ENCODE results near the gene OLFML2B.

The OLFML2B gene

DNA sequence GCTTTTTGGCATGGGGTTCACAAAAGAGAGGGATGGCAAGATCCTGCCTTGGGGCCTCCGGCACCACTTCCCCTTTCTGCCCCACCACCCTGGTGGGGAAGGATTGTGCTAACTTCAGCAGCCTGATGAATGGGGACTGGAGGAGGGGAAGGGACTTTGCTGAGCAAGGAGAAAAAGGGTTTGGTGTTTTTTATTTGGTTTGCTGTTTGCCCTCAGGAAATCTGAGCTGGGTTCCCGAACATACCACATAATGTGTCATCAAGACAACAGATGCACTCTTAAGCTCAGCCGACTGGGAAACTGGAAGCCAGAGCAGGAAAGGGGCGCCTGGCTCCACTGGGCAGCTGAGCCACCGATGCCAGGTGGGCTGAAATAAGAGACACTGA is 19.8 kb downstream of the OLFML2B start:
- DNase-seq, result no peak

DNA sequence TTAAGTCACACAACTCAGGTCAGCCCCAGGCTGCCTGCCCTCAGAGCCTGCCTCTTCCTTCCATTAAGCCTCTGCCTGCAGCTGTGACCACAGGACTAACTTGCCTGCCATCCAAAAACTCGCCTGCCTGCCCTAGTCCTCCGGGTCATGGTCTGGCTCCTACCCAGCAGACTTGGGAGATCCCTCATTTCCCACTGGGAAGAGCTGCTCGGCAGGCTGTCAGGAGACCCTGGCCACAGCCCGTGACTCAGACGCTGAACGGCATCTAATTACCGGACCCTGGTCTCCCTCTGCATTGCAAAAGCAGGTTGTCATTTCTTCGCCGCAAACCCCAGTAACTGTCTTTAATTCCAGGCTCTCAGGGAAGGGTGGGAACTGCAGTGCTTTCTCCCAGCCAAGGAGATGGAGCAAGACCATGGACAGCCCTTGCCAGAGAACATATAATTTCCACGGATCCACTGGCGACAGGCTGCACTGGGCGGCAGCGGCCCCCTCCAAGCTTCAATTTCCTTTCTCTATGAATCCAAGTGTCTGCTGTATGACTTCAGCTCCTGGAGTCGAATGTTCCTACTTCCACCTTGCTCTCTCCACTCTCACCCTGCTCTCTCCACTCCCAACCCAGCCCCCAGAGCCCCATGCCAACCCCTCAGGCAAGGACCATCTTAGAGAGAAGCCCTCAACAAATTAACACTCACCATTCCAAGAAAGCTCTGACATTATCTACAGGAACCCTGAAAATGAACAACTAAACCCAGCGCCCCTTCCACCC is 20.4 kb downstream of the OLFML2B start:
- DNase-seq, result no peak

DNA sequence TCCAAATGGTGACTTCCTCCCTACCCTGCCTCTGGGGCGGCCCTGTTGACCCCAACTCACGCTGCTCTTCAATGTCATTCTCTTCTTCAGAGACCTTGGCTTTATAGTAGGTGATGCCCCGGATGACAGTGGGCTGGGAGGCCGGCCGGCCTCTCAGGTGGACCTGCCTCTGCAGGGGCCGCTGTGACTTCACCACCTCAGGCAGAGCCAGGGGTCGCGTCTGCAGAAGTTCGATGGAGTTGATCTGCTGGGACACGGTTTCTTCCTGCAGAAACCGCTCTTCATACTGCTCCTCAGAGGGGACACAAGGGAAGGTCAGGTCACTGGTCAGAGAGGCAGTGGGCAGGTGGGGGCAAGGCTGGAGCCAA is 23.6 kb downstream of the OLFML2B start:
- DNase-seq, result no peak

DNA sequence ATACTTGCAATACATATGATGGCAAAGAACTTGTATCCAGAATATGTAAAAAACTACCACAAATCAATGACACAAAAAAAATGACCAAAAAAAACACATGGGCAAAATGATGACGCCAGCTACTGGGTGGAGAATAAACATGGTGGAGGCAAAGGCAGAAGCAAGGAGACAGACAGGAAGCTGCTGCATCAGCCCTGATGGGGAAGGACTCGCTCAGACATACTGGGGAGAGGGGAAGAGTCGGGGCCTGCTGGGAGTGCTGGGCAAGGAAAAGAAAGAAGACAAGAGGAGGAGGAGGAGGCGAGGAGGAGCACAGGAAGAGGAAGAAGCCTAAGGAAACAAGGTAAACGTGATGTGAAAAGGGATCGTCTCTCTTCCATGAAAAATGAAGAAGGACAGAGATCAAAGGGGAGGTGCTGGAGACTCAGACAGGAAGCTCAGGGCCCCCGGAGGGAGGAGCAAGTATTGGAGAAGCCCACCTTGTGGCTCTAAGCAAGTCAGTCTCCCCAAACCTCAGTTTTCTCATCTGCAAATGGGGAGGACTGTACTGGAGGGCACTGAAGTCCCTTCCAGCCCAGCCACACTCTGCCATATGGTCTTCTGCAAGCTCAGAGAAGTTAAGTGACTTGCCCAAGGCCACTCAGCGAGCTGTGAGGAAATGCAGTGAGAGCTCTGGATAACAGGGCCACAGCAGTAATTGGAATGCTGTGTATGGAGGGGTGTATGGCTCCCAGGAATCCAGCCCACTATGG is 24.2 kb downstream of the OLFML2B start:
- no peak for DNase-seq

DNA sequence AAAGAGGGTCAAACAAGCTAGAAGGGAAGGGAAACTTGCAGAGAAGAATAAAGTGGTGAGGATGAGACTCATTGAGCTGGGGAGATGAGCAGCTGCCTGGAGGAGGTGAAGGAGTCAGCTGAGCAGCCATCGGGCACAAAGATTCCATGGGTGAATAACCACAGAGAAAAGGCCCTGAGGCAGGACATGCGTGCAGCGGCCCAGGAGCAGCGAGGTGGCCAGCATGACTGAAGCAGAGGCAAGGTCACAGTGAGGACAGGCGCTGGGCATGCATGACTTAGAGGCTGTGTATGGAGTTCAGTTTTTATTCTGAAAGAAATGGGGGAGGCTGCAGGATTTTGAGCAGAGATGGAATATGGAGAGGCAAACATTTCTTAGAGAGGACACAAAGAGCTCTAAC is 24.9 kb downstream of the OLFML2B start:
- no peak for DNase-seq

DNA sequence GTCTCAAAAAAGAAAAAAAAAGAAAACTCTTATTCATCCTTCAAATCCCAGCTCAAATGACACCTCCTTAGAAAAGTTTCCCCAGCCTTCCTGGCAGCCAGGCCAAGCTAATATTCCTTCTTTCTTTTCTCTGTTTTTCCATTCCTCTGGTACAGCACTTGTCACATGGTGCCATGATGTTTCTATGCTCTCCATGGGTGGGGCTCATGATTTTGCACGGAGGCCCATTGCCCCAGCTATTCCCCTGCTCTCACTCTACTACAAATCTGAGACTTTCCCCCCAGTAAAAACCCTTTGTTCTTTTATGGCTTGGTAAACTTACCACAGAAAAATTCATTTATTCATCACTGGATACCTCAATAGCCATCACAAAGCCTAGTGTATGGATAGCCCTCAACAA is 26.5 kb downstream of the OLFML2B start:
- DNase-seq, result no peak

DNA sequence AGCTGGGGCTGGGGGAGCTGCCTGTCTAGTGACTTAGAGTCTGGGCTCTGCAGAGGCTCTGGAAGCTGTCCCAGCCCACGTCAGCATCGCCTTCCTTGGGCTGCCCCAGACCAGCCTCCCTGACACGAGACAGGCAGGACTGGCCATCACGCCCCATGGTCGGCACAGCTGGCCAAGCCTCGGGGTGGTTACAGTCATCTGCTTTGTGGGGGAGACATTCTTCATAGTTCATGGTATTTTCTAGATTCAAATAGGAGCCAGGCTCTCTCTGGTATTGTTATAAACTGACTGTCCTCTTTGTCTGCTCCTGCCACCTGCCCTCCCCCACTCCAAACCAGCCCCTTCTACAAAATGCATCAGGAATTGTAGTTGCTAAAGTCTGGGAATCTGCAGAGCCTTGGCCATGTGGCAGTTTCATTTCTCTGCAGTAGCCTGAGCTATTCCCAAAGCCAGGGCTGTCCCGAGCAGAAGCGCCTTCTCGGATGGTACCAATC is 29.4 kb downstream of the OLFML2B start:
- no peak for DNase-seq

DNA sequence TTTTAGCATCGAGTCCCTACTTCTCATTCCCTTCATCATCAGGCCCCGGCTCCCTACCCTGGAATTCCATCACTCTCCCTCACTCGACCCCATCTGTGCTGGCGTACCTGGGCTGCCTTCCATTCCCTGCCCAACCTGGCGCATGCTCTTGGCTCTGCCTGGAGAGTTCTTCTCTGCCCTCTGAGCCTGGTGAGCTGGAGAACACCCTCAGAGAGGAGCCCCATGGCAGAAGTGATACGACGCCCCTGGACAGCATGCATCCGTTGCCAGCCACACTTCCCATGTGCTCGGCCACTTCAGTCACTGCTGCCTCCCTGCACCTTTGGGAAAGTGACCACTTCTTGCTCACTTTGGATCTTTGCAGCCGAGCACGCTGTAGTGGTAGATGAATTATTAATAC is 30.1 kb downstream of the OLFML2B start:
- no peak for DNase-seq

DNA sequence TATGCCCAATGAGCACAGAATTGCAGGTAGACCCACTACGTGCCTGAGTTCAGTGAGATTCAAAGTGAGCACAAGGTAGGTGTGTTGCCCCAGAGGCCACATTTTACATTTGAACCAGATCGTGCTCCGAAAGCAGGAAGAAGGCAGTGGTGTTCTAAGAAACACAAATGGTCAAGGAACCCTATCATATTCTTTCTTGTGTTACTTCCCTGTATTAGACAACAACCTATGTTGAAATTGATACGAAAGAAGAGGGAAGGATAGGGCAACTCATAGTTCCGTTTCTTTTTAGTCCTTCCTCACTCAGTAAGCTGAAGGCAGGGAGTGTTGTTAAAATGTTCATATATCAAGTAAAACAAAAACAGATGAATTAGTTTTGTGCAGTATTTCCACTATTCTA is 33.9 kb downstream of the OLFML2B start:
- no peak for DNase-seq

DNA sequence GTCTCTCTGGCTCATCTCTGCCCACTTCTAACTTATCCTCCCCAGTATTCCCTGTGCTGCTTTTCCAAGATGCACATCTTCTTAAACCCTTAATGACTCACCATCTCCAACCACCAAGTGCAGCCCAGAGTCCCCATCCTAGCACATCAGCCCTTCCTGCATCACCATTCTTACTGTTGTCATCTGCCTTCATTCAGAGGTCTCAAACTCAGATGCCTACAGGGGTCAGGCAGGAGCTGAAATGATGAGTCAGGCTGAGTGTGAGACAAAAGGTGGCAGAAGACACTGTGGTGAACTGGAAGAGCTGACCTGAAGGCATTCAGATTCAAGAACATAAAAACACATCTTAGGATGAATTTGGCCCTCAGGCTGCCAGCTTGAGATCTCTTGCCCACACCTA is 34.6 kb downstream of the OLFML2B start:
- no peak for DNase-seq

DNA sequence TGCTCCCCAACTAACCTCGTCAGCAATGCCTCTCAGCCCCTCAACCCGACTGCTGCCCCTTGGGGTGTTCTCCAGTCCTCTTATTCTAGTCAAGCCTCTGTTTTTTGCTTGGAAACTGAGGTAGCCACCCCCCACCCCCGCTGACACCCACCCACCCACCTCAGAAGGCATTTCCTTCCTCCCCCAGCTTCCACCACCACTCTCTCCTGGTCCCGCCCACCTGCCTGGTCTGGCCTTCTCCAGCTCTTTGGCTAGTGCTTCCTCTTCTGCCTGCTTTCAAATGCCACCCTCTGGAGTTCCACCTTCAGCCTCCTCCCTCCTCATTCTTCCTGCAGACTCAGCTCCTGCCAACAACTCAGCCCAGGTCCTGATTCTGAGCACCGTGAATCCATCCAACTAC is 35.3 kb downstream of the OLFML2B start:
- DNase-seq, result no peak

DNA sequence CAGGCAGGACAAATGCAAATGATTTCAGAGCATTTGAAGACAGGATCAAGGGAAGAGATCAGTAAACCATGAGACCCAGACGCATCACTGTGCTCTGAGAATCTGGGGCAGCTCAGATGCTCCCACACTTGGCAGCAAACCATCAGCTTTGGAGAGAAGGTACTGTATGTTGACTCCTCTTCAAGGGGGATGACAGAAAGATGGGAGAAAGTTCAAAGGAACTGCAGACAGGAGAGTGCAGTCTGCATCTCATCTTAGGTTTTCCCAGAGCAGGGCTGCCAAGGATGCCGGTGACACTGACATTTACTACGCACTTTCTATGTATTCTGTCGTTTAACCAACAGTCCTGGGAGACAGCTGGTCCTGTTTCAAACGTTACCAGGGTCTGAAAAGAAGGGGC is 35.8 kb downstream of the OLFML2B start:
- DNase-seq, result no peak

DNA sequence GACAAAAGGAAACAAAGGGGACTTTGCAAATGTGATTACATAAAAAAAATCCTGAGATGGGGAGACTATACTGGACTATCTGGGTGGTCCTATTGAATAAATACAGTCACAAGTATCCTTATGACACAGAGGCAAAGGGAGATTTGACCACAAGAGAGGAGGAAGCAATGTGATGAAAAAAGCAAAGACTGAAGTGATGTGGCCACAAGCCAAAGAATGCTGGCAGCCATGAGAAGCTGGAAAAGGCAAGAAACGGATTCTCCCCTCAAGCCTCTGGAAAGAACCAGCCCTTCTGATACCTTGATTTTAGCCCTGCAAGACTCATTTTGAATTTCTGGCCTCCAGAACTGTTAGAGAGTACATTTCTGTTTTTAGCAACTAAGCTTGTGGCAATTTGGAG is 36.4 kb downstream of the OLFML2B start:
- no peak for DNase-seq

DNA sequence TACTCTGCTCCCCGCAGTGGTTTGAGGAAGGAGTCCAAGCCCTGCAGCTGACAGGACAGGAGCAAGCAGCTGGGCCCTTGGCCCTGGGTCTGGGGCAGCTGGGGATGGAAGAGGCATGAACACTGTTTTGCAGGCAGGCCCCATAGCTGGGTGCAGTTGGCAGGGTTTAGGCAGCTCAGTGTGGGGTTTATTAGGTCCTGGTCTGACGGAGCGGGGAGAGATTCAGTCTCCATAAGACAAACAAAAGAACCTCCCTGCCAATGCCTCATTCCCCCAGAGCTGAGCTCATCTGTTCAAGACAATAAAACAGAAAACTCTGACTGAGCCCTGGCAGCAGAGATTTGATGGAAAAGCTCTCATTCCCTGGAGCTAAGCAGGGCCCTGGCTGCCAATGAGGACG is 37.3 kb downstream of the OLFML2B start:
- no peak for DNase-seq

DNA sequence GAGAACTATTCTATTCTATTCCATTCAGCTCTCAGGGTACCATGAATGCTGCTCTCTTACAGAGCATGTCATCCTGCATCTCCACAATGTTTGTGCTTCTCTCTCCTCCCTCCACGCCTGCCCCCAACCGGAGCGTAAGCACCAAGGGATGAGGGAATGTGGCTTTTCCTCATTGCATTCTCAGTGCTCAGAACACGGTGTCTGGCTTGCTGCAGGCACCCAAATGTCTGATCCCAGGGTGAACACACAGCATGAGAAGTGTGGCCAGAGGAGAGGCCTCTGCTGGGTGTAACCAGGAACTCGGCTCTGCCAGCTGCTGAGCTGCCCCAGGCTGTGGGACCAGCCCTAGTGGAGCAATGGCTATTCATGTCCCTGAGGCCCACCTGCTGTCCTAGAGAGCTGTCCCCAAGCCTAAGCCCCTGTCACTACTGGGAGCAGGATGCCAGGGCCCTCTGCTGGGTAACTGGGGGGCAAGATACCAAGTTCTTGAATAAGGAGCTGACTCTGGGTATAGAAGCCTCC is 38.3 kb downstream of the OLFML2B start:
- no peak for DNase-seq

DNA sequence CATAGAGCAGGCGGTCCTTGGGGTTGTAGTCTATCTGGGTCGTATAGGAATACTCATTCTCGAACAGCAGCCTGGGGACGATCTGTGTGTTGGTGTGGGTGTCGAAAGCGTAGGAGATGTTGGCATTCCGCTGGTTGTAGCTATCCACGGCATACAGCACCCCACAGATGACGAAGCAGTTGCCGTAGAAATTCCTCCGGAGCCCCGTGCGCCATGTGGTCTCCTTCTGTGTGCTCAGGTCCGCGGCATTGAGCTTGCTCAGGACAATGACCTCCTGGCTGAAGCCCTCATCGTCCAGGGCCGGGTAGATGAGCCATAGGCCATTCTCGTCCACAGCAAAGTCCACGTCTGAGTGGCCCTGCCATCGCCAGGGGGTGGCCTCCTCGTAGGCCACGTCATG is 39.9 kb downstream of the OLFML2B start:
- no peak for DNase-seq

DNA sequence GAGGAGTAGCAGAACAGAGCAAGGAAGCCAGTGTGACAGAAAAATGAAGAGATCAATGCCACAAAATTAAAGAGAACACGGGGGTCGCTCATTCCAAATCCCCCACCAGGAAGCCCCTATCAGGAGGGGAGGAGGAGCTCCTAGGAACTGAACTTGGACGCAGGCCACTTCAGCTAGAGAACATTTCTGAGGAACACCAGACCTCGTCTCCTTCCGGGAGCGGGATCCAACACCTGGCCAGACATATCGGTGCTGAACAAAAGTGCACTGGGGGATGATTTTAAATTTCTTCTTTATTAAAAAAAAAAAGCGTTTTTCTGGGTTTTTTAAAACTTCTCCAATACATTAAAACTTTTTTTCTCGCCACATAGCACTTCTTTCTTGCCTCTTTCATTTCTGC is 40.8 kb downstream of the OLFML2B start:
- DNase-seq, result no peak

DNA sequence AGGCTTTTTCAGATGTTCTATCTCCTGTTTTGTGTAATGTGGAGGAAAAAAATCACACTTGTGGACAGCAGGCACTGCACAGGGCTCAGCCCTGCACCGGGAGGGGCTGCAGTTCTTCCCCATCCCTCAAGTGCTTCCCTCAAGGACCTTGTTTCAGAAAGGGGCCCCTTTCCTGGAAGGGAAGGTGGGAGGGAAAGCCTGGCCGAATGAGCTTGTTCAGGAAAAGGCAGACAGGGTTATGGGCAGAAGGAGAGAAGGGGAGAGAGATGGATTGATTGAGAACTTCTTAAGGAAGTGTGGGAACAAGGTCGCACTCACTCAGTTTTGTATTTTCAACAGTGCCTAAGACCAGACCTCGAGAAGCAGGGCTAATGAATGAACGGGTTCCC is 41.2 kb downstream of the OLFML2B start:
- DNase-seq, result no peak

DNA sequence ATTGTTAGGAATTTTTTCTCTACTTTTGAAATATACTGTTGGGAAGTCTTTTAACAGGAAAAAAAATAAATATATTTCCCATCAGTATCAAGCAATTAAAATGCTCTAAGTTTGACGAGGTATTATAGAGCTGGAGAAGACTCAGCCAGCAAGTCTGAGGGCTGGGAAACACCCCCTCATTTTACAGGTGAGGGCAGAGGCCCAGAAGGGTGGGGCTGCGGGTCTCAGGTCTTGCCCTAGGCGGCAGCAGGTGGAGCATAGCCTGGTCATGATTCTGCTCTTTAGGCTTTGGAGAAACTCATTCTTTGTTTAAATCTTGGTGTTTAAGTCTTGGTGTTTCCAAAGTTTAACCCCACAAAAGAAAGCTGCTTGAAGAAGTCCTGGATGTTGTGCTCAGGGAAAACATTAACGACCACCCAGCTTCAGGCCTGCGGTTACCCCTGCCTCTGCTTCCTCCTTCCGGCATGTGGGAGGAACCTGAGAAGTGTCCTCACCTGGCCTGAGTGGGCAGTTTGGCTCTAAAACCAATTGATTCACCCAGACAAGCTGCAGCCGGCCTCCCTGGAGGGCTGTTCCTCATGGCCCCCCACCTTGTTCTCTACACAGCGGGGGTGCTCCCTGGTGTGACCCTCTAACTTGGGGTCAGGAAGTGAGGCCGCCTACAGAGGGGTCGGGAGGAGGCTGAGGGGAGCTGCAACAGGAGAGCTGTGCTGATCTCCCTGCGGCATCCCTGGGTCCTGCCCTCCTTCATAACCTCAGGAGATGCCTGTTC is 41.7 kb downstream of the OLFML2B start:
- DNase-seq, result no peak

DNA sequence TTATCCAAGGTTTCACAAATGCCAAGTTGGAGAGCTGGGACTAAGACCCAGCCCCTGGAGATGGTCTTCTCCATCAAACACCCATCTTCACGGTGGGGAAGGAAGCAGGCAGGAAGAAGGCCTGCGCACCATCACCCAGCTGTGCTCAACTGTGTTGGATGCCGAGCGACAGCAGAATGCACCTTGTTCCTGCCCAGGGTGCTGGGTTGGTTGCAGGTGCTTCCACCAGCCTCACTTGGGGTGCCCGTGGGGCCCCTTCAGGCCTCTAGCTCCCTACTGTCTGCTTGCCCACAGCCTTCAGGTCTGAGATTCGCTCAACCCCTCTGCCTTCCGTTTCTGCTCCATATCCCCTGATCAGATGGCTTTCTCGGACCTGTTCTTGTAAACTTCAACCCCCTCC is 42.5 kb downstream of the OLFML2B start:
- no peak for DNase-seq

DNA sequence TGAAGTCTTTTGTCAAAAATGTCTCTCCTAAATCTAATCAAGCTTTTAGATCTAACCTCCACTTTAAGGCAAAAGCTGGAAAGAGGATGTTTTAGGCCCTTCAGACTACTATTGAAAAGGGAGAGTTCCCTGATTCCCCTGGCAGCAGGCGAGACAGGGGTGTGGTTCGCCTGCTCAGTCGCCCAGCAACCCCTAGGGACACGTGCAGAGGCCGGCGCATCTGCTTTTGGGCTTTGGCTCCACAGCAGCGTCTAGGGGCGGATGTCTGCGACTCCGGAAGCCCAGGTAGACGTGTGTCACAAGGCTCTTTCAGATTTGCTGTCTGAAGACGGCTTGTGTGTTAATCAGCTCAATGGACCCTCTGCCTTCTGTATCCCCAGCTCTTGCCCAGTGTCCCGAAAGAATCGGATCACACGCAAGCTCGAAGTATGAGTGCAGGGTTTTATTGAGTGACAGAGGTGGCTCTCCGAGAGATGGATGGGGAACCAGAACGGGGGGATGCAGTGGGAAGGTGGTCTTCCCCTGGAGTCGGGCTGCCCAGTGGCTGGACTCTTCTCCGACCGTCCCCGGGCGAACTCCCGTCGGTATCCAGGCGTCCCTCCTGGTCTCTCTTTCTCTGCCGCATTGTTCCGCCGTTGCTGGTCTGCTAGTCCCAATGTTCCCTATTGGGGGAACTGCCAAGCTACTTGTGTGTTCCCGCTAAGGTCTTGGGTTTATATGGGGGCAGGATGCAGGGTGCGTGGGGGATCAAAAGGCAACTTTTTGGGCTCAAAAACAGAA is 45.5 kb downstream of the OLFML2B start:
- no peak for DNase-seq

DNA sequence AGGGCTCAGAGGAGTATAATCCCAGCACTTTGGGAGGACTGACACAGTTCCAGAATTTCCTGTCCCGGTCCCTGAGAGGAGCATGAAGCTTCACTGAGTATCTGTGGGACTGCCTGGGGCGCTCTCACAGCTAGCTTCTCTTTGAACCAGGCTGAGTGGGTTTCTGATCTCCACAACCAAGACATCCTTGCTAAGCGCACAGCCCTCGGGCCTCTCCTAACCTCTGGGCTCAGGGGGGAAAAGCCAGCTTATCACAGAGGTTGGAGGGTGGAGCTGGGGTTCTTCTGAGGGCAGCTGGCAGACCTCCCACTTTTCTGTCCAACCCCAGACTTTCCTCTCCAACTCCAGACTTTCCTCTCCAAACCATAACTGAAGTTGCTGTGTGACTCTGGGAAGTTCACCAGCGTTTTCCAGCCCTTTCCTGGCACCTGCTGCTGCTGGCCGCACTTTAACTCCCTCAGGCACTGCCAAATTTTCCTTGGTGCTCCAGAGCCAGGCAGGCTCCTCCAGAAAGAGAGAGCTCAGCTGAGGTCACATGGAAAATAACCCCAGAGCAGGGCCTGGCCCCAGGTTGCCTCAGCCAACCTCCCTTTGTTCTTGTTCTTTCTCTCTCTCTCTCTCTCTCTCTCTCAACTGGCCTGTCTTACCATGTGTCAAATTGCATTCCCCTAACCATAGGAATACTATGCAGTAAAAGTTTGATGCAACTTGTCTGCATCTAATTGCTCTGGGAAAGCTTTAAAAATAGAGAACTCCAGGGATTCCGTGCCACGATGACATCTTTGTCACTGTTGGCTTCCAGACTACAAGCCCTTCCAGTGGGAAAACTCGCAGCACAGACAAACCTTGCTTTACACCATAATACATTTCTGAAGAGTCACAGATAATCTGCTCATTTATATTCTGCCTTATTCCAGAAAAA is 49.5 kb downstream of the OLFML2B start:
- no peak for DNase-seq
